ENCODE data around the gene SDR42E1.

Gene SDR42E1

DNA sequence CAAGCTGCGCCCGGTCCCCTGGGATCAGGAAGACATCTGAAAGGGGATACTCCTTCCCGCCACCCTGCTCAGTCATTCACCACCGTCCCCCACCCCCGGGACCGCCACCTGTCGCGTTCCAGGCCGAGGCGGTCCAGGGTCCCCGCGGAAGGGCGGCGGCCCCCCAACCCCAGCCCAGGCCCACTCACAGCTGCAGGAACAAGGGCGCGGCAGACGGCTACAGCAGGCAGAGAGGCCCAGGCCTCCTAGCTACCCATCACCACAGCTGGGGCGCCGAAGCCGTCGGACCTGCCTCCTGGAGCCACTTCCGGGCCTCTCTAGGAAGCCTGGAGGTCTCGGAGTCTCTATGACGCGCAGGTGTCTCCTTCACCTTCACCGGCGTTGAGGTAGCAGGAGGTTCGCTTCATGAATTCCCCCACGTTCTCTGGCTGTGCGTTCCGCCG, at the start of gene SDR42E1:
TSS of gene SDR42E1 (minus strand) at position 272 of the 443 bp plus-strand sequence. CDS start 10,612 bp downstream, outside the sequence.
- DNase-seq: peak; percentile 75

DNA sequence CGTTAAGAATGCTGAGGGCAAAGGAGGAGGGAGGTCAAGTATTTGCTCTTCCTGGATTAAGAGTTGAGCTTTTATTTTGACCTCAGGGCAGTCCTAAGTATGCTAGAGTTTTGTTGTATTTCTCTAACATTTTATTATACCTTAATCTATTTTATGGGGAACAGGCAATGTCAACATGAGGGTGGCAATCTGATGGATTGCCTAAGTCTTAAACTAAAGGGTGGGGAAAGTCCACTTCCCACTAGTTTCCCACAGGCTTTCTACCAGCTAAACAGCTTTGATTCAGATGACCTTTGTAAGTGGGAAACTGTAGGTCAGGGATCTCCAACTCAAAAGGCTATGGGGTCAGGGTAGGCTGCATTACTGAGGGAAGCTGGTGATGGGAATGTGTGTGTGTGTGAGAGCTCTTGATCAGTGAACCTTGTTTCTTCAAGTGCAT, 48.7 kb upstream of the SDR42E1 start:
- DNase-seq: no peak

- DNase-seq: no peak
These were observed 48.1 kb upstream of the SDR42E1 start for GRCh38 chr16:82059161-82059982.

- no peak for DNase-seq
These were observed 45.3 kb upstream of the SDR42E1 start for GRCh38 chr16:82056550-82056896.

DNA sequence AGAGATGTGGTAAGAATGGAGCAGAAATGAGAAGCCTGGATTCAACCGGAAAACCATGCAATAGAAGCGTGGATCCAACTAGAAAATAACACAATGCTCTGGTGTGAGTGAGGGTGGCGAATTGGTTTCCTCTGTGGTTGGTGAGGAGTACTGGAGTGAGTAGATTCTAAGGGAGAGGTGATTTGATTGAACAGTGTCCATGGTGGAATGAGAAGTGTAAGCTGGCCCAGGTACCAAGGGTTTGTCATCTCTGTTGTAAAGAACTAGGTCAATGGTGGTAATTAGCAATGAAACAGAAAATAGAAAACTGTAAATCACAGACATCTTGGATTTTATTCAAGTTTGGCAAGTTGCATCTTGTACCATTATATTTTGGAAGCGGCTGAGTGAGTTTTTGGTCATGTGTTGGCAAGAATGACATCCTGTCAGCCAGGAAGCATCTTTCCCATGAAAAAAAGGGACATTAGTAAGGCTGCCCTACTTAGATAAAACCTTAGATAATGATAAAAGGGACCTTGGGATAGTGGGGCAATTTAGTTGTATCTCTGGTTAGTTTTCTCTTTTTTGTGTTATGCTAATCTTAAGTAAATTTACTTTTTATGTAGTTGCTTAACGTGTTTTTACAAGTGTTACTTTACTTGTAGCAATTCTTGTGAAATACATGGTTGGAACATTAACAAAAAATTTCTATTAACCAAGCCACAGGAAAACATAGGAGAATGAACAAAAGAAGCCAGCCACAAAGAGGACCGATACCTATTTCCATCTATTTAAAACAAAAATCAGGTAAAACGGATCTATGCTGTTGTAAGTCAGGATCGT, 44.7 kb upstream of the SDR42E1 start:
- no peak for DNase-seq

DNA sequence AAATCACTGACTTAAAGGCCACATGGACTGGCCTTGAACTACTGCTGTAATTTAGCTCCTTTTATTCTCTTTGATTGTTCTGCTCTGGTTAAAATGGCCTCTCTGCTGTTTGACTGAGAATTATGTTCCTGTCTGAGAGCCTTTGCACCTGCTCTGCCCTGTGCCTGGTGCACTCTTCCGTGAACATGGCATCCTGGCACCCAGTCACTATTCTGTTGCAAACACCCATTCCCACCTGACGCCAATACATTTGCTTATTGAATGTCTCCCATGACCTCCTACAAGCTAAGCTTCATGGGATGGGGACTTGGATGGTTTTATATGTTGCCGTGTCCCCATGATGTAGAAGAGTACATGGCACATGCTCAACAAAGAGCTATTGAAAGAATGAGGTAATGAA, 43.8 kb upstream of the SDR42E1 start:
- no peak for DNase-seq

- no peak for DNase-seq
These were observed 40.4 kb upstream of the SDR42E1 start for GRCh38 chr16:82051656-82052055.

DNA sequence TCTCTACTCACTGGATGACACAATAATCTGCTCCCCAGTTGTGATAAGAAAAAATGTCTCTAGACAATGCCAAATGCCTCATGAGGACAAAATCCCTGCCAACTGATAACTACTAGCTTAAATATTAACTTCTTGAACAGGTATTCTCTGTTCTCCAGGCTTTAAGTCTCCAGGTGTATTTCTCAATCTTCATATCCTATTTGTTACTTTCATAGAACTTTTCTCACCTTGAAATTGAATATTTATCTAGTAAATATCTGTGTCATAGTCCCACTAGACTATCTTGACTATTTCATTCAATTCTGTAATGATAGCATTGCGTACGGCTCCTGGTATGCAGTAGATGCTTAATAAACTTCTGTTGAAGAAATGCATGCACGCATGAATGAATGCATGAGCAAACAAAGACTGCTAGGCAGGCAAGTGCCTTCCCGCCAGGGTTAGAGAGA, 39.7 kb upstream of the SDR42E1 start:
- DNase-seq: no peak

- no peak for DNase-seq
These were observed 39.2 kb upstream of the SDR42E1 start for GRCh38 chr16:82050506-82050905.

DNA sequence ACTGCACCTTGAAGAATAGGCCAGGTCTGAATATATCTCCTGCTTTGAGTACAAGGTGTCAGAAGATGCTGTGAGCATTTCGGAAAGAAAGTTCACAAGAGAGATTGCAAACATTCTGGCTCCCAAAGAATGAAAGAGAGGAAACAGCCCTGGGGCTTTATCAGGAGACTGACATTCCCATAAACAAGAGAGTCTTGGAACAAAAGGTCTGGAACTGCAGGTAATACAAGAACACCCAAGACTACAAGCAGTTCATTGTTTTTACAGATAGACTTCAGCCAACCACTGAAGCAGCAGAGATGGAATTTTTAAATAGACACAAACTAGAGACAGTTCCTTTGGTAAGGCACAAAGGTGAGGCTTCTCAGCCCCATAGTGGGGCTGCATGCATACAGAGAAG, 38.2 kb upstream of the SDR42E1 start:
- no peak for DNase-seq

GRCh38 chr16:82047787-82048186, 36.5 kb upstream of the SDR42E1 start:
- no peak for DNase-seq

DNA sequence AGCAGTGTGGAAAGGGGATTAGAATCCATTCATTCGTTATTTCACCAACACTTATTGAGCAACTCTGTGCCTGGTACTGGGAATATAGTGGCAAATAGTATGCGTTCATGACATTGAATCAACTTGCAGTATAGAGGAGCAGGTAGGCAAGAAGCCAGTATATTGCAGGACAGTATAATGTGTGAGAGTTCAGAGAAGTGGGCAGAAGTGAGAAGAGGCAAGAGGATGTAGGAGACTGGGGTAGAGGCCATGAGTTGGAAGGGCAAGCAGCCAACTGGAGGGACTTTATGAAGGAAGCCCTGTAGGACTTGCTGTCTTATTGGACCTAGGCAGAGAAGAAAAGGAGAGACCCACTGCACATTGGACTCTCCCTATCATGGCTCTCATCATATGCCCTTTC, 36.1 kb upstream of the SDR42E1 start:
- no peak for DNase-seq

DNA sequence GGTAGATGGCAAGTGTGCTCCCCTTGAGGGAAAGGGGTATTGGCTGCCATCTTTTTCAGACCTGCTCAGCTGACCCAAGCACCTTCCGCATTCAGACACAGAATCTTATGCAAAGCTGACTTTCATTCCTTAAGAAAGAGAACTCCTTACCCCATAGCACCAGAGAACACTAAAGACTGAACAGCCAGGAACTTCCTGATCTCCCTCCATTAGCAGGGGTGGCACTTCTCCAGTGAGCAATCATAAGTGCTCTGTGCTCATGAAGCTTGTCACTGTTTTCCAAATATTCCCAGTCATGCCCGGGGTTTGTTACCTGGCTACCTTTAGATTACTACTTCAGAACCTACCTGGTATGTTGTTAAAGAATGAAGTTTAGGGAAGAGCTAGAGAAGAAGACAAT, 35.7 kb upstream of the SDR42E1 start:
- DNase-seq: no peak

DNA sequence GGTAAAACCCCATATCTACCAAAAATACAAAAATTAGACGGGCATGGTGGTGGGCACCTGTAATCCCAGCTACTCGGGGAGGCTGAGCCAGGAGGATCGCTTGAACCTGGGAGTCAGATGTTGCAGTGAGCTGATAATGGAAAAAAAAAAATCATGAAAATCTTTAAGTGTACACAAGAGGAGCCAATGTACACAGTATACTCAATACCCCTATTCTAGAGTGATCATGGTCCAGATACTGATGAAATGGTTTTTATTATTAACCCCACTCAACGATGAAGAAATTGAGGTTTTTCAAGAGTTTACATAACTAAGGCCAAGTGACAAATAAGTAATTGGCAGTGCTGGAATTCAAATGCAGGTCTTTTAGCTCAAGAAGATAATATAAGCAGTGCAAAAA, 35.3 kb upstream of the SDR42E1 start:
- DNase-seq: no peak

- no peak for DNase-seq
These were observed 34.2 kb upstream of the SDR42E1 start for GRCh38 chr16:82045465-82045864.

GRCh38 chr16:82044585-82044911, 33.3 kb upstream of the SDR42E1 start:
- DNase-seq: no peak

DNA sequence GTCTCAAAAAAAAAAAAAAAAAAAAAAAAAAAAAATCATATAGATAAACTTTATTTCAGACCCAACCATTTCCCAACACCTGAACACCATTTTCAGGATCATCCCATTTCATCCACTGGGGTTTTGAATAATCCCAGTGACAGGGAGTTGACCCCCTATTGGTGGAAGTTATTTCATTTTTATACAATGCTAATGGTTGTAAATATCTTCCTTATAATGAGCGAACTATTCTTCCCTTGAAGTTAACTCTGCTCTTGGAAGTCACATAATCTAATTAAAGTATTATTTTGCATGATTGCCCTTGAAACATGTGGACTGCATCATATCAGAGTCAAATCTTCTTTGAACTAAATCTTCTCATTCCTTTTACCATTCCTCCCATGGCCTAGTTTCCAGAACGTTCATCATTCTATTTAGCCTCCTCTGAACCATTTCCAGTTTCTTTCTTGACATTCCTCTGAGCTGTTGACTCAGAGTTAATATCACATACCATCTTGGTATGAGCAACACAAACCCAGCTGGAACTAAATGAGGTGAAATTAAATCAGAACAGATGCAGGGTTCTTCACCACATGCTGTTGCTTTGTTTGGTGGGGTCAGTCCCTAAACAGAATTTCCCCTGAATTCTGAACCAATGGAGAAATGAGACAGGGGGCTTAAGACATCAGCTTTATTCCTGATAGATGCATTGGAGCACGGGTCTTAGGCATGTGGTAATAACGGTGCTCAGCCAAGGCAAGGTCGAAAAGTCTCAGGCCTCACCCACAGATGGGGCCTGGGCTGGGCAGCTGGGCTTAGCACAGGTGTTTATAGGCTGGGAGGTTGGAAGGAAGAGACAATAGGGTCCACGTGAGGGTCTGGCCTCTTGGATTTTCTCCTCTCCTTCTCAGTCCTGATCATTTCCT, 32.7 kb upstream of the SDR42E1 start:
- no peak for DNase-seq

GRCh38 chr16:82042846-82043245, 31.6 kb upstream of the SDR42E1 start:
- DNase-seq: no peak

- no peak for DNase-seq
These were observed 30.9 kb upstream of the SDR42E1 start for GRCh38 chr16:82042144-82042543.

- DNase-seq: no peak
These were observed 30.3 kb upstream of the SDR42E1 start for GRCh38 chr16:82041542-82041941.

GRCh38 chr16:82040296-82040695, 29.0 kb upstream of the SDR42E1 start:
- no peak for DNase-seq

GRCh38 chr16:82037666-82038065, 26.4 kb upstream of the SDR42E1 start:
- no peak for DNase-seq

DNA sequence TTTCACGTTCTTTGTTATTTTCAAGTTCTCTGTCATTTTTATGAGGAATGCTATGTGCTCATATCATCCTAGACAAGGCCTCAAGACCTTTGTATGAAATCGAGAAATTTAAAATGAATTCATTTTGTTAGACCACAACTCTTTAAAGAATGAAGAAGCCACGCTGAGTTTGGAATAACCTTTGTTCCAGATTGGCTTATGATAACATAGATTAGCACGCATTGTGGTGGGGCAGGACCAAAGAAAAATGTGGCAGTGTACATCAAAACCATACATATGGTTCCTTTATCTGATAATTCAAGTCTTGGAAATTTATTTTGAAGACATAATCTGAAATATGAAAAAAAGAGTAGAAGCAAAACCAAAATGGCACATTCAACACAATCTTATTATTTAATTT, 26.0 kb upstream of the SDR42E1 start:
- no peak for DNase-seq

All from CD4-positive, alpha-beta T cell treated with Interleukin-6 for 4 hours (primary cell).